GM18867 (cell line): ENCODE results near the gene ADGRF1.
"Not testable (repeated sequence)": the region's sequence is repeated elsewhere in the genome, so short reads cannot be mapped to it uniquely, and the experiment has no call there.

Experiments used
- ATAC-seq: cut with Tn5 transposase; IDR thresholded peaks from one replicate; pipeline ENCODE4 v1.9.1; 2021; ENCODE audit warnings: mild to moderate bottlenecking, moderate library complexity; ENCODE audit not compliant: unreplicated experiment

Gene ADGRF1

DNA sequence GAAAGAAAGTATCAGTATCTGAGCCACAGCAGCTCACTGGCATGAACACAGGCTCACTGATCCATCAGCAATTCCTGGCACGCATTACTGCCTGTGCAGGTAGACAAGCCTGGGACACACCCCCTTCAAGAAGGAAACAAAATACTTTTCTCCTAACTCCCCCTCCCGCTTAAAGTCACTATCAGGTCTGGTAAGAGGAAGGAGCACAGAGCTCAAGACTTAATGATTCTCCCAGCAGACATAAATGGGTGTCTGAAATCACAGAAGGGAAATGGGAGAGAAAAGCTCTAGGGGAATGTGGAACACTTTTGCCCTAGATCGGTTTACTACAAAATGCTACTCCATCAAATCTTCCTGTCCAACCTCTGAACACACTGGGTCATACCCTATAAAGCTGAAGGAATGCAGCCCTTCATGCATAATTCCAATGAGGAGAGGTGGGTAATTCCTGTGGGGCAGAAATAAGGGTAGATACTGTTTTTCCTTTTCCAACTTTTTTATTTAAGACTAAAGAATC lies at the start of gene ADGRF1:
TSS of gene ADGRF1 (minus strand) at position 58 of the 517 bp plus-strand sequence. CDS start 13,271 bp downstream, outside the sequence.
- no peak for ATAC-seq

DNA sequence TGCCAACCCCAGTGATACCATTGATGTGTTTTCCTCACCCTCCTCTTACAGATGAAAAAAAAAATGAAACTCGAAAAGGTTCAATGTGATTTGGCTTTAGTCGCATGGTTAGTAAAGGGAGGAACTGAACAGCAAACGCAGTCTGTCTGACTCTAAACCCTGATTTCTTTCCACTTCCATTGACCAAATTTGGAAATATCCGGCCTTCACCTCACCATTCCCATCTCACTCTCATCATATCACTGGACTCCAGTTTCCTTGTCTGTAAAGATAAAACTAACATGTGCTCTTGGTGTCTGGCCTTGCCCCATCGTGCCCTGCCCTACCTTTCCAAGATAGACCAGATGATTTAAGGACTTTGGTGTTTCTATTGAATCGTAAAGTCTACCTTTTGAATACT lies 48.7 kb upstream of the ADGRF1 start:
- ATAC-seq = no peak

DNA sequence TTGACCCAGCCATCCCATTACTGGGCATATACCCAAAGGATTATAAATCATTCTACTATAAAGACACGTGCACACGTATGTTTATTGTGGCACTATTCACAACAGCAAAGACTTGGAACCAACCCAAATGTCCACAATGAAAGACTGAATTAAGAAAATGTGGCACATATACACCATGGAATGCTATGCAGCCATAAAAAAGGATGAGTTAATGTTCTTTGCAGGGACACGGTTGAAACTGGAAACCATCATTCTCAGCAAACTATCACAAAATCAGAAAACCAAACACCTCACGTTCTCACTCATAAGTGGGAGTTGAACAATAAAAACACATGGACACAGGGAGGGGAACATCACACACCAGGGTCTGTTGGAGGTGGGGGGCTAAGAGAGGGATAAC lies 47.3 kb upstream of the ADGRF1 start:
- ATAC-seq = not testable (repeated sequence)

DNA sequence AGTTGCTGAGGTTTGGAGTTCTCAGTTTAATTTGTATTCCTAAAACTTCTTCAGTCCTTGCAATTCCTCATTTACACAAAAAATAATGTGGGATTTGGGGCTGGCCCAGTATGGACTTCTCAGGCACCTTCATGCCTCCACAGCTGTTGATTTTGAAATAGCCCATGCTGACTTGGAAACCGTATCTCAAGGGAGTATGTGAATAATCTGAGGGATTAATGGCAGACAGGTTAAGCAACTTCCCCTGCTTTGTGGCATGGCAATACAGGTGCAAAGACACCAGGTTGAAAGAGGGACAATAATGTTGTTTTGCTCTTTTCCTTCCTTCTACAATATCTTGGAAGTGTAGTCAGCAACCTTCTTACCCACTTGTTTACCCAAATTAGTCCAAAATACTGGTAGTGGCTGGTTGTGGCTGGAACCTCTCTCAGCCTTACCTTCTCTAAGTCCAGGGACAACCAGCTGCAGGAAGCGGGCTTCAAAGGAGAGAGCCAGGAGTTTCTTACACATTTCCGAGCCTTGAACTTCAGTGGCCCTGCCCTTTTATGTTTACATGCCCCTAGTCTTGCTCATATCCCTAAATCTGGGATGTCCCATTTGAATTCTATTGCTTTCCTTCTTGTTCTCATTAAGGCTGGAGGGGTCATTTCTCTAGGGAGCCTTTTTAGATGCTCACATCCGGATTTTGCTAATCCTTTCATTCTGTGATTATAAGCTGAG lies 44.1 kb upstream of the ADGRF1 start:
- no peak for ATAC-seq

DNA sequence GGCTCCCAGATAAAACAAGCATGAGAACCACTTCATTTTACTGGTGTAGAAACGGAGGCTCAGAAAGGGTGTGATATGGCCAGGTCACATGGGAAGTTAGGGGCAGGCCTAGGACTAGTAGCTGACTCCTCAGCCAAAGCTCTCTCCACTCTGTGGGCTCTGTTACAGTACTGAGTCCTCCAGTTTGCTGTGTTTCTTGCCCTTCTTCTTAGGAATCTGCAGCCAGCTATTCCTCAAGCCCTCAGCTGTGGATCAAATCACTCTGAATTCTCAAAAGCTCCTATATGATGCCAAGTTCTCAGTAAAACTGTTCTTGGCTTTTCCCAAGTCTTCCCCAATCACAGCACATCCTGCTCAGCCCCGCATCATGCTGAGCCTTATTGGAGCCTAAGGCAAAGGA lies 42.5 kb upstream of the ADGRF1 start:
- ATAC-seq = no peak

DNA sequence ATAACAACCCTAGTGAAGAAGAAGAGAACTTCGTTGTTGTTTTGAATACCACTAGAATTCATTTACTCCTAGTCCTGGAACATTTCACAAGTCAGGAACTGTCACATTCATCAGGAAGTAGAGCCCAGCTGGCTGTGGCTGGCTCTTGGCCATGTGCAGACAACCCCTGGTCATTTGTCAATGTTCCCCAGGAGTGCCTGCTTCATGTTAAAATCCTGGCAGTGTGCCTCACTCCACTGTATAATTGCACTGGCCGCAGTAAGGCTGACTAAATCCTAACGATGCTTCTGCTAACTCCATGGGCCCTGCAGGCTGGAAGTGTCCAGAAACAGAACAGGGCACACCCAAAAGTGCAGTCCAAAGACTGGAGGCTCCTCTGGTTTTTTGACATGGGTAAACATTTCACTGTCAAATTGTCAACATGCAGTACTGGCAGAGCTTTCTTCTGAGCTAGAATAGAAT lies 41.5 kb upstream of the ADGRF1 start:
- ATAC-seq = no peak

DNA sequence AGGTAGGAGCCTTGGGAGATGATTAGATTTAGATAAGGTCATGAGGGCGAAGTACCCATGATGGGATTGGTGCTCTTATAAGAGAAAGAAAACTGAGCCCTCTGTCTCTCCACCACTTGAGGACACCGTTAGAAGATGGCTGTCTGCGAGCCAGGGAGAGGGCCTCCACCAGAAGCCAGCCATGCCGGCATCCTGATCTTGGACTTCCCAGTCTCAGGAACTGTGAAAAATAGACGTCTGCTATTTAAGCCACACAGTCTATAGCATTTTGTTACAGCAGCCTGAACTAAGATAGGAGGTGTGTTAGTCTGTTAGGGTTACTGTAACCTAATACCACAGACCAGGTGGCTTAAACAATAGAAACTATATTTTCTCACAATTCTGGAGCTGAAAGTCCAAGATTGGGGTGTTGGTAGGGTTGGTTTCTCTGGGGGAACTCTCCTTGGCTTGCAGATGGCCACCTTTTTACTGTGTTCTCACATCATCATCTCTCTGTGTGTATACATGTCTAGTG lies 38.0 kb upstream of the ADGRF1 start:
- peak; percentile 37 for ATAC-seq

DNA sequence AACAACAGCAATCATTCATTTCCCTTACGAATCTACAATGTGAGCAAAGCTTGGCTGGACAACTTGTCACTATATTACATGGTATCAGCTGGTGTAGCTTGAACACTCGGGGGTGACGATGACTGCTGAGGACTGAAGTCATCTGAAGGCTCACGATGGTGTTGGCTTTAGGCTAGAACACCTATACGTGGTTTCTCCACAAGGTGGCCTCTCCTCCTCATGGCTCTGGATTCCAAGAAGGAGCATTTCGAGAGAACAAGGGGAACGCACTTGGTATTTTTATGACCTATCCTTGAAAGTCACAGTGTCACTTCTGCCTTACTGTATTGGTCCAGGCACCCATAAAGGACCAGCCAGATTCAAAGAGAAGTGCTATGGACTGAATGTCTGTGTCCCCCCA lies 37.5 kb upstream of the ADGRF1 start:
- ATAC-seq = no peak

DNA sequence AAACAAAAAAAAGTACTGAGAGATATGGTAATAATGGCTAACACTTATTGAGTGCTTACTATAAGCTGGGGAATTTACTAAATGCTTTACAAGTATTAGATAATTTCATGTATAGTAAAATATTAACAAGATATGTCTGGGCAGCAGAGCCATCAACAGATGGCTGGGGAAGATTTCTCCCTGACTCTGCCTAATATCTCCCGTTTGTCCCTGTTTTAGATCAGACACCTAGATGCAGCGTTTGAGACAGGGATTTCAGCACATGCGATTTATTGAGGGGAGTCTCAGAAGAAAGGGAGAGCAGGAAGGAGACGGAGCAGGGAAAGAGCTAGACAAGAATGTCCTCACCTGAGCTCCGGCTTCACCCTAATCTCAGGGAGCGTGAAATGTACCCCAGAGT lies 36.9 kb upstream of the ADGRF1 start:
- ATAC-seq = no peak

DNA sequence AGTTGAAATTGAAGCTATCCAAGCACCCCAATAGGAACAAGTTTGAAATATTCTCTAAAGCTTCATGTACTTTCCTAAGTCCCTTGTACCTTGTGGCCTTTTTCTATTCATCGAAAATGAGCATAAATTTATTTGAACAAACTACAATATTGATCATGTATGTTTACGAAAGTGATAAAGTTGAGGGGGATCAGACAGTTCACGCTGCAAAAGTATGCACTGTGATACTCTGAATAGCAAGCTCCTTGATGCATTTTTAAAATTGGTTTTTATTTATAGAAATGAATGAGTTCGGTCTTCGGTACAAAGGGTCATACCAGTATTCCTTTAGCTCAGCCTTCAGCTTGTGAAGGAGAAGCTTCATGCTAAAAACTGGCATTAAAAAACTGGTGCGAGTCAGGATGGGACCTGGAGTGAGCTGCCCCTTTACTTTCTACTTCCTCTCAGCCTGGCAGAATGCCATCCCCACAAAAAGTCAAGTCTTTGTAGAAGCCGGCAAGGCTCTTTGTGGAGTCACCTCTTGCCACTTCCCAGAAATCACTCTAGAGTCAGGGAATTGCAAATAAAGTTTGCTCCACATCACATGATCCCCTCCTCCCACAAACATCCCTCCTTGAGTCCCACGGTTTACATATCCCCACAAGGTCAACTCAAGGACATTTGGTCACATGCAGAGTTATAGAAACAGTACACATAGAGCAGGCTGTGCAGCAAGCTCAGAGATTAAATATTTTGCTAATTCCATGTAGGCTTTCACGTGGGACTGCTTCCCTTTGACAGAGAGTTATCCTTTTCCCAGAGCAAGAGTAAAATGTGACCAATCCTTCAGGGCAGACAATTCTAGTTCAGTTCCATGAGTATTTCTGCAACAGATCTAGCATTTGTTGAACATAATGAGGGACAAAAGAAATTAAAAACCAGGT lies 34.6 kb upstream of the ADGRF1 start:
- ATAC-seq = no peak

DNA sequence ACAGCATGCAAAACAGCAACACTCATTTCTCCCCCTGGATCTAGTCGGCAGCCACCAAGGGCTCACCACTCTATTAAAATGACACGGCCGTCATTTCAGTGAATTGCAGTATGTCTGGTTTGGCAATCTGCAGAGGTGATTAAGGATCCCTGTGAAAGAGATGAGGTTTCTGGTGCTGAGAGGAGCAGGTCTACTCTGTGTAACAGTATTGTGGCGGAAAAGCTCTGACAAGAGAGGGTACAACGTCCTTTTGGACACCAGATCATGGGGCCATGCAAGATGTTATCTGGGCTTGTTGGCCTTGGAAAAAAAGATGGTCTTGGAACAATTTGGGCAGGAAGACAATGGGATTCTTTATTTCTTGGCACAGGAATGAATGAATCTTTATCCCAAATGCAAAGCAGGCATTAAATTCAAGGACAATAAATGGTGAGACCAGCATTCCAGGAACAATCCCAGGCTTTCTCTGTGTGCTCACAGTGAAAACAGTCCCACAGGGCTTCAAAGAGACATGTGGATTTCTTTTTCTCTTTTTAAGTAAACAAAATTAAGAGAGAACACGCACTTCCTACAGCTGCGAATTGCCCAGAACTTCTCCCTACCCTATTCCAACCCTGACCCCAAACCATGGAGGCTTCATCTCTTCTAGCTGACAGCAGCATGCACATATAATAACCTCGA lies 33.7 kb upstream of the ADGRF1 start:
- ATAC-seq = no peak

DNA sequence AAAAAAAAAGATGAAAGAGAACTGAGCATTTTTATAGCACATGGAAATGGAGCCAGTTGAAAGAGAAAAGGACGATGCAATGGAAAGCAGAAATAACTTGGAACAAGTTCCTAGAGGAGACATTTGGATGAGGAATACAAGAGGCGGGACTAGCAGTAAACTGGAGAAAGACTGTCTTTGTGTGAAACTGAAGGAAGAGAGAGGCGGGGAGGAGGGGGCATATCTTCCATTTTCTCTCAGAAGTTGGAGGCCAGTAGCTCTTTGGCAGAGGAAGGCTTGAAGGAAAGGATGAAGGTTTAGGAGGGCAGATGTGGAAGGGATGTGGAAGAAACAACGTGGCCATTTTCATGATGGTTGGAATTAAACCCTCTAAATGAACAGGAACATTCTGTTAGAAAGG lies 33.0 kb upstream of the ADGRF1 start:
- no peak for ATAC-seq

DNA sequence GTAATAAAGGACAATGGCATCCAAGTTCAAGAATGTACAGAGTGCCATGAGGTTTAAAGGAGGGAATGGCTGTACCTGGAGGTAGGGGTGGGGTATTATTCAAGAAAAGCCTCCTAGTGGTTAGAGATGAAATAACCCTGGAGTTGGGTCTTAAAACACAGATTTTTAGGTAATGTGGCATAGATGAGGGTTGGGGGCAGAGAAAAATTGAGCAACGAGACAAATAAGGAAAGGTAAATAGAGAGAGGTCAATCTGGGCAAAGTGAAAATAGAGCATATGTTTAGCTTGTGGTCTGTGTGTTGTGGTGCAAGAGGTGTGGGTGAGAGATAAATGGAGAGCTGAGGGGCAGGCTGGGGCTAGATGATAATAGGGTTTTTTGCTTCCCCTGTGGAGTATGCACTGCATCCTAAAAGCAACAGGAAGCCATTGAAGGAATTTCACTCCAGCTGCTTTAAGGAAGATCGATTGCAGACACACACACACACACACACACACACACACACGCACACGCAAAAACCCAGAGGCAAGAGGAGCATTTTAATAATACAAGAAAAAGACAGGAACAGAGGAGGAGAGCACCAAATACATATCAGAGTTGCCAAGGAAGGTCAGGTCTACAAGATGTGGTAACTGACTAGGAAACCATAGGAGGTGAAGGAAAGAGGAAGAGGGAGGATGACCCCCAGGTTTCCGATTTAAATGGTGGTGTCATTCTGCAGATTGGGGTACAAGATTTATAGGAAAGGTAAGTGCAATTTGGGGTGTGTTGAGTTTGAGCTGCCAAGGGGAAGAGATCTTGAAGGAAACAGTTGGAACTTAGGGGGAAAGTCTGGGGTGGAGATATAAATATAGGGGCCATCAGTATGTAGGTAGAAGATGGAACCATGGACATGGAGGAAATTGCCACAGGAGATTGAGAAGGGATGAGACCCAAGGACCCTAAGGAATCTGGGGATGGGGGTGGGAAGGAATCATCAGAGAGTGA lies 31.3 kb upstream of the ADGRF1 start:
- no peak for ATAC-seq

DNA sequence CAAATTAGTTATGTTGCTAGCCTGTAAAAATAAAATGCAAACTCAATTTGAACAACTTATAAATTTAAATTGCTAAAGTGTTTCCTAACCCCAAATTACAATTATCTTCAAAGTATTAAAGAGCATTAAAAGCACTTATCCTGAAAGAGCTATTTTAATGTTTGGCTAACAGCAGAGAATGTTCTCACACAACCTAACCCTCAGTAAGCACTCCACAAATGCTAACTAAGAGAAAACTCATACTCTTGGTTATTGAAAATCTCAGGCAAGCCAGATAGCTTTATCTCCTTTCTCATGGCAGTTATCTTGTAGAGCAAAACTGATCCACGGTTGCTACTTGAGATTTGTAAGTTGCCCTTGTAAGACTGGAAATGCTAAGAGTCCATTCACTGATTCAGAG lies 30.5 kb upstream of the ADGRF1 start:
- no peak for ATAC-seq

DNA sequence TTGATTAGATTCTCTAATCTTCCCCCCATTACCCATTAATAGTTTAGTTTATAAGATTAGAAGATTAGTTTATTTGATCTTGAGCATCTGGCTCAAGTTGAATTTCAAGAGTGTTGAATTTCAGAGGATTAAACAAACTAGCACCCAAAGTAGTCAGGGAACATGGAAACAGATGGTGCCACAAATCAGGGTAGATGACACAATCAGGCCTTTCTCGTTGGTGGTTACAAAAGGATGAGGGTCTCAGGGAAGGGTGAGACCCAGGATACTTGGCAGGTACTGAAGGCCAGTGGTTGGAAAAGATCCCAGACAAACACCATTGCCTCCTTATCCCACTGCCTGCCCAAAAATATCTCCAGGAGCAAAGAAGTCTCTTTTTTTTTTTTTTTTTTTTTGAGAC lies 29.5 kb upstream of the ADGRF1 start:
- no peak for ATAC-seq

DNA sequence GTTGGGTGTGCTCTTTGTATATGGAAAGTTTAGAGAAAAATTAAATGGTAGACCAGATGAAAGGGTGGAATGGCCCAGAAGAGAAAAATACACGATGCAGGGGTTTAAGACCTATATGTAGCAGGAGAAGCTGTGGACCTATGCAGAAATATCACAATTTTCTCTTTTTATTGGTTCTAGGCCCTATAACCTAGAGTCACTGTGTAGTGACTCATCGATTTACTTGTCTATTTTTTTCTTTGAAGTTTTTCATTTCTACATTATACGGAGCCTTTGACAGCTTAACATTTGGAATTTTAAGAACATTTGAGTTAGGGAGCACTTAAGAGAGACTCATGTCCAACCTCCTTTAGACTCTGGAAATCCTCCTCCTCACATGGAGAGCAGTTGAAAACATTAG lies 28.3 kb upstream of the ADGRF1 start:
- ATAC-seq = no peak

DNA sequence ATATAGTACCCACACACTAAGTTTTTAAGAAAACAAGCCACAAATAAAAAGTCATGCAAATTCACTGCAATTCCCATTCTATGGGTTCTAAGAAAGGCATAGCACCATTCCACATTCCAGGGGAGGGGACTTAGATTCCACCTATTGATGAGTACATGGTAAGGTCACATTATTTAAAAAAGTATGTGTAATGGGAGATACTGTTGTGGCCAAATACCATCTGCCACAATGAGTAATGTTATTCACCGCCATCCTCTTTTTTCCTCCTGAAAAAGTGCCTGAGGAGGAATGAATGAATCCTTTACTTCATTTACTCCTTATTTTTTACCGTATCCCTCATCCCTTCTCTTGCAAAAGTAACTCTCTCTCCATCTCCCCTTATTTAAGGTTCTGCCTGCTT lies 27.0 kb upstream of the ADGRF1 start:
- ATAC-seq = no peak

DNA sequence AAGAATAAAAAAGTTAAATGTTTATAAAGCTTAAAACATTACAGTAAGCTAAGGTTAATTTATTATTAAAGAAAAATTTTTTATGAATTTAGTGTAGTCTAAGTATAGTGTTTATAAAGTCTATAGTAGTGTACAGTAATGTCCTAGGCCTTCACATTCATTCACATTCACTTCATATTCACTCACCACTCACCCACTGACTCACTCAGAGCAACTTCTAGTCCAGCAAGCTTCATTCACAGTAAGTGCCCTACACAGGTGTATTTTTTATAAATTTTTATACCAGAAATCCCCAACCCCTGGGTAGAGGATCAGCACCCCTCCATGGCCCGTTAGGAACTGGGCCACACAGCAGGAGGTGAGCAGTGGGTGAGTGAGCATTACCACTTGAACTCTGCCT lies 24.3 kb upstream of the ADGRF1 start:
- no peak for ATAC-seq

DNA sequence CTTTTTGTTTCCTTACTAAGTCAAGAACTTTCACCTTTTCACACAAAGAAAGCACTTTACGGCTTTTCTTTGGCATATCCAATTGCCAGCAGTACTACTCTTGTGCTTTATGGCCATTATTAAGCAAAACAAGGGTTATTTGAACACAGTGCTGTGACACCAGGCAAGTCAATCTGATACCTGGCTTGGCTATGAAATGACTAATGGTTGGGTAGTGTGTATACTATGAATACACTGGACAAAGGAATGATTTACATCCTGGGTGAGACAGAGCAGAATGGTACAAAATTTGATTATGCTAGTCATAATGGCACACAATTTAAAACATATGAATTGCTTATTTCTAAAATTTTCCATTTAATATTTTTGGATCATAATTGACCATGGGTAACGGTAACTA lies 22.1 kb upstream of the ADGRF1 start:
- ATAC-seq = peak; percentile 52

DNA sequence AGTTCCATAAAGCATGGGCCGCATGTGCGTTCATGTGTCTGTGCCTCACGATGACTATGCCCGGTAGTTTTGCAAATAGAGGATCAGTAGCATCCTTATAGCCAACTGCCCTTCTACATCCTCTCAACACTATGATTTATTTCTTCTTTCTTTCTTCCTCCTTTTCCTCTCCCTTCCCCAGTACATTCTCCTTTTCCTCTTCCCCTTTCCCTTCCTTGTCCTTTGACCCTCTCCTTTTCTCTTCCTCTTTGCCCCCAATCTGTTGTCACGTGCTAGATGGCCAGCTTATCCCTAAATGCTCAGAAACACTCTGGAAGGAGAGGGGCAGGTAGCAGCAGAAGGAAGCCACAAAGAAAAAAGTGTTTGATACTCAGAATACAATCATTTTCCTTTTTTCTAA lies 20.2 kb upstream of the ADGRF1 start:
- ATAC-seq = no peak
